GM11168 (cell line): ENCODE measurements around the gene MPV17L2.

Source experiments
- in situ Hi-C: fragments of 300-500 bp; cut with MboI; formaldehyde crosslinking; loops from one replicate; pipeline ENCODE4 v1.12.0; 2022; ENCODE audit warnings: low sequenced_read_pairs; ENCODE audit not compliant: unreplicated experiment

The MPV17L2 gene

GRCh38 chr19:18211683-18212082 lies 18.7 kb downstream of the MPV17L2 start:
- in situ Hi-C loops = loop anchor here (5.0 kb wide), 1 partner anchor 46 kb away; a partner anchor contains a TSS

- in situ Hi-C loops = loop anchor here (5.0 kb wide), 1 partner anchor 42 kb away; a partner anchor contains a TSS
These were observed 21.9 kb downstream of the MPV17L2 start for GRCh38 chr19:18214779-18215433.

- in situ Hi-C loops = no loop called here
These were observed 23.8 kb downstream of the MPV17L2 start for GRCh38 chr19:18216789-18217188.

GRCh38 chr19:18218159-18218558 lies 25.1 kb downstream of the MPV17L2 start:
- in situ Hi-C loops = no loop called here

- in situ Hi-C loops = no loop called here
These were observed 25.6 kb downstream of the MPV17L2 start for GRCh38 chr19:18218600-18218999.

GRCh38 chr19:18219911-18220631 lies 27.1 kb downstream of the MPV17L2 start:
- in situ Hi-C loops = no loop called here

- in situ Hi-C loops = no loop called here
These were observed 27.7 kb downstream of the MPV17L2 start for GRCh38 chr19:18220632-18221275.

- in situ Hi-C loops = no loop called here
These were observed 29.1 kb downstream of the MPV17L2 start for GRCh38 chr19:18221815-18222725.

- in situ Hi-C loops = no loop called here
These were observed 31.0 kb downstream of the MPV17L2 start for GRCh38 chr19:18223860-18224524.

- in situ Hi-C loops = no loop called here
These were observed 31.7 kb downstream of the MPV17L2 start for GRCh38 chr19:18224525-18225354.

- in situ Hi-C loops = no loop called here
These were observed 32.3 kb downstream of the MPV17L2 start for GRCh38 chr19:18225355-18225701.

- in situ Hi-C loops = no loop called here
These were observed 32.9 kb downstream of the MPV17L2 start, which contains the start of gene PDE4C for GRCh38 chr19:18225702-18226468. Gene PDE4C (minus strand): TSS chr19:18226438. CDS start chr19:18226415, 23 bp downstream.

- in situ Hi-C loops = no loop called here
These were observed 34.1 kb downstream of the MPV17L2 start for GRCh38 chr19:18226956-18227780.

GRCh38 chr19:18227781-18228271 lies 34.8 kb downstream of the MPV17L2 start:
- in situ Hi-C loops = no loop called here

- in situ Hi-C loops = no loop called here
These were observed 36.5 kb downstream of the MPV17L2 start for GRCh38 chr19:18229474-18229873.

- in situ Hi-C loops = no loop called here
These were observed 36.9 kb downstream of the MPV17L2 start for GRCh38 chr19:18229915-18230314.
